Measurements from ENCODE around the gene SH3D21. TPM values are rescaled to one million over a fixed set of nuclear protein-coding genes. Genes with fewer than 3 reads are reported as not detected.

Gene SH3D21
- total RNA-seq, 2 donors from 2014 or later: 3.9 to 5.6 TPM

DNA sequence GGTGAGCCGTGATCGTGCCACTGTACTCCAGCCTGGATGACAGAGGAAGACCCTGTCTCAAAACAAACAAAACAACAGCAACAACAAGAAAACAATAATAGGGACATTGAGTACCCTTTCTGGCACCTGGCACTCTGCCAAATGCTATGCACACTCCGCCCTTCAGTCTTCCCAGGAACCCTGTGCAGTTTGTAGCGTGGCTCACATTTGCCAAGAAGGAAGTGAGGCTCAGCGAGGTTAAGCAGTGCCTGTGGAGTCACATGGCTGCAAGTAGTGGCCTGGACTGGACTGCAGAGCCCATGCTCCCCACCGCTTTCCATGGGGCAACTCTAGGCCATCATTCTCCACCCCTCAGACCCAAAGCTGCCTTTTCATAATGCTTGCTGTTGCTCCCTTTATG is 22.5 kb downstream of the SH3D21 start:
- no peak for ATAC-seq (ENCODE audit: insufficient number of reproducible peaks, low FRiP score, low read depth)
- H3K27ac ChIP-seq: no peak overlapping the region
- DNase-seq (ENCODE audit: low spot score): no peak

DNA sequence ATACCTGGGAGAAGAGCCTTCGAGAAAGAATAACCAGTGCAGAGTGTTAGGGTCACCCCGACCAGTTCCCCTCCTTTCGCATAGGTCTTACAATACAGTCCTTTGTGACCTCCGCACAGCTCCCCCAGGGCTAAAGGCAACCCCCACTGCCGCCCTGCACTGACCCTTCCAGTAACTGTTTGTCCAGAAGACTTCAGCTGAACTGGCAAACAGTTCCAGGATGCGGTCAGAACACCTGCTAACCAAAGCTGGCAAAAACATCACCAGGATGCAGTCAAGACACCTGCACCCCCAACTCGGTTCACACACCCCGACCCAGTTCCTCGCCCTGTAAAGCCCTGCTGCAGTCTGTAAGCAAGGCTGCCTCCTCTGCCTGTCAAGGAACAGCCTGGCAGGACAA is 23.6 kb downstream of the SH3D21 start:
- no peaks in the 10 kb centered on the region for H3K27me3 ChIP-seq (replicated peaks; ENCODE audit: insufficient read depth)
- ATAC-seq (ENCODE audit: insufficient number of reproducible peaks, low FRiP score, low read depth) (no peak), DNase-seq (ENCODE audit: low spot score) (no peak)
- H3K4me3 ChIP-seq: no peak overlapping the region
- no peaks in the 10 kb centered on the region for H3K9me3 ChIP-seq
- H3K27ac ChIP-seq: no peak overlapping the region
- TF ChIP-seq, protein P1, sequence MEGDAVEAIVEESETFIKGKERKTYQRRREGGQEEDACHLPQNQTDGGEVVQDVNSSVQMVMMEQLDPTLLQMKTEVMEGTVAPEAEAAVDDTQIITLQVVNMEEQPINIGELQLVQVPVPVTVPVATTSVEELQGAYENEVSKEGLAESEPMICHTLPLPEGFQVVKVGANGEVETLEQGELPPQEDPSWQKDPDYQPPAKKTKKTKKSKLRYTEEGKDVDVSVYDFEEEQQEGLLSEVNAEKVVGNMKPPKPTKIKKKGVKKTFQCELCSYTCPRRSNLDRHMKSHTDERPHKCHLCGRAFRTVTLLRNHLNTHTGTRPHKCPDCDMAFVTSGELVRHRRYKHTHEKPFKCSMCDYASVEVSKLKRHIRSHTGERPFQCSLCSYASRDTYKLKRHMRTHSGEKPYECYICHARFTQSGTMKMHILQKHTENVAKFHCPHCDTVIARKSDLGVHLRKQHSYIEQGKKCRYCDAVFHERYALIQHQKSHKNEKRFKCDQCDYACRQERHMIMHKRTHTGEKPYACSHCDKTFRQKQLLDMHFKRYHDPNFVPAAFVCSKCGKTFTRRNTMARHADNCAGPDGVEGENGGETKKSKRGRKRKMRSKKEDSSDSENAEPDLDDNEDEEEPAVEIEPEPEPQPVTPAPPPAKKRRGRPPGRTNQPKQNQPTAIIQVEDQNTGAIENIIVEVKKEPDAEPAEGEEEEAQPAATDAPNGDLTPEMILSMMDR (IDR thresholded peaks at IDR 0.05): no peak
- no peaks in the 10 kb centered on the region for H3K4me1 ChIP-seq (ENCODE audit: control insufficient read depth in 1 of 2, low read depth in 2 of 2)
- H3K36me3 ChIP-seq: no peaks in the 10 kb centered on the region

More for the DNA sequence above, 22.5 kb downstream of the SH3D21 start:
- Histone ChIP-seq H3K36me3 (no peaks in the 10 kb centered on the region), H3K9me3 (no peaks in the 10 kb centered on the region), H3K4me1 (ENCODE audit: control insufficient read depth in 1 of 2, low read depth in 2 of 2) (peaks cover 7 to 9% of the 10 kb centered on the region in 2 donors), H3K27me3 (replicated peaks; ENCODE audit: insufficient read depth) (no peaks in the 10 kb centered on the region), H3K4me3 (no peak overlapping the region)
- TF ChIP-seq, protein P1 (IDR thresholded peaks at IDR 0.05): no peak

DNA sequence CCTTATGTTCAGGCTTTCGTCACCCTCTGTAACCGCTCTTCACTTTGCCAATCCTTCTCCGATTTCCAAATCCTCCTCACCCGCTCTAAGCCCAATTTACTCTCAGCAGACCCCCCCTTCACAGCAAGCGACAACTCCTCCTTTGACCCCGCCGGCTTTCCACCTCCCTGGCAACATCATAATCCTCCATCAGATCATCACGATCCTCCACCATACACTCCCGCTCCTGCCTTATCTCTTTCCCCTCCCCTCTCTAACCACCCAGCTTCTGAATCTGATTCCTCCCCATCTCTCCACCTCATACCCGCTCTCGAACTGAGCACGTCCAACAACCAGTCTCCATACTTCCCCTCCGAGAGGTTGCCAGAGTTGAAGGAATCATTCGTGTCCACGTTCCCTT is 24.8 kb downstream of the SH3D21 start:
- Histone ChIP-seq H3K27me3 (replicated peaks; ENCODE audit: insufficient read depth) (no peaks in the 10 kb centered on the region), H3K36me3 (no peaks in the 10 kb centered on the region), H3K9me3 (no peaks in the 10 kb centered on the region), H3K27ac (no peak overlapping the region), H3K4me3 (no peak overlapping the region), H3K4me1 (ENCODE audit: control insufficient read depth in 1 of 2, low read depth in 2 of 2) (no peaks in the 10 kb centered on the region)
- DNase-seq (ENCODE audit: low spot score) (no peak), ATAC-seq (ENCODE audit: insufficient number of reproducible peaks, low FRiP score, low read depth) (no peak)
- TF ChIP-seq, protein P1 (IDR thresholded peaks at IDR 0.05): no peak

DNA sequence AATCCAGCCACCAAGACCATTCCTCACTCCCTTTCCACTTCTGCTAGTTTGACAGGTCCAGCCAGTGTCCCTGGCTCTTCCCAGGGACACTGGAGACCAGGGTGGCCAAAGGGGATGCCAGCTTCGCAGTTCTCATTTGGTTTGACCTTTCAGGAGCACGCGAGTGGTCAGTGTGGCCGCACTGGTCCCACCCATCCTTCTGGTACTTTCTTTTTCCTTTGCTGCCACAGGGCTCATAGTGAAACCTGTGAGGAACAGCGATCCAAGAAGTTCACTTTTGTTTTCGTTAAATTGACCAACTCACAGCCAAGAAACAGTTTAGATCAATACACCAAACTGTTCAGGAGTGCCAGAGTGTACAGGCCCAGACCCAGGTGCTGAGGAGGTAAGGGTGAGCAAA is 31.7 kb downstream of the SH3D21 start:
- Histone ChIP-seq H3K4me3 (no peak overlapping the region), H3K27me3 (replicated peaks; ENCODE audit: insufficient read depth) (no peaks in the 10 kb centered on the region), H3K4me1 (ENCODE audit: control insufficient read depth in 1 of 2, low read depth in 2 of 2) (peaks cover 0 to under 1% of the 10 kb centered on the region in 2 donors), H3K27ac (no peak overlapping the region), H3K9me3 (no peaks in the 10 kb centered on the region), H3K36me3 (peaks cover 19% of the 10 kb centered on the region)
- no peak for DNase-seq (ENCODE audit: low spot score)
- ATAC-seq (ENCODE audit: insufficient number of reproducible peaks, low FRiP score, low read depth): no peak
- TF ChIP-seq, protein P1 (IDR thresholded peaks at IDR 0.05): no peak

DNA sequence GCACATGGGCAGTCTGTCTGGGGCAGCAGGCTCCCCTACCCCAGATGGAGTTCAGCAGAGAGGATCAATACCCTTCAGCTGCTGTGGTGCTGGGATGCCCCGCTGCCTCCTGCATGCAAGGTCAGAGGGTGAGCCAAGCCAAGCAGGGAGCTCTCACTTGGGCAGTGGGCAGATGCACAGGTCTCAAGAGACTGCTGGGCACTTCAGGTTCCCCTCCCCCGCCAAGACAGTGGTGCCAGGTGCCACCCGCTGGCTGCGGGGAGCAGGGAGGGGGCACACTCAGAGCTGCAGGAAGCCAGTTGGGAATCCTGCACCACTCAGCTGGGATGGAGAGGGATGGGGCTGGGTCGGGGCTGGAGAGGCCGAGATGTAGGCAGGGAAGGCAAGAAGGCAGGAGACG is 33.0 kb downstream of the SH3D21 start:
- H3K27me3 ChIP-seq (replicated peaks; ENCODE audit: insufficient read depth): no peaks in the 10 kb centered on the region
- no peak for DNase-seq (ENCODE audit: low spot score)
- TF ChIP-seq, protein P1 (IDR thresholded peaks at IDR 0.05): no peak
- peaks cover 25% of the 10 kb centered on the region for H3K36me3 ChIP-seq
- H3K9me3 ChIP-seq: no peaks in the 10 kb centered on the region
- ATAC-seq (ENCODE audit: insufficient number of reproducible peaks, low FRiP score, low read depth): no peak
- no peak overlapping the region for H3K4me3 ChIP-seq
- H3K27ac ChIP-seq: no peak overlapping the region
- peaks cover 7 to 10% of the 10 kb centered on the region in 2 donors for H3K4me1 ChIP-seq (ENCODE audit: control insufficient read depth in 1 of 2, low read depth in 2 of 2)

All from thoracic aorta (tissue), 2 donors.